Suprapubic skin (tissue), 4 donors: ENCODE results near the gene TRAIP.

Experiments used
- EP300 ChIP-seq: sonication (generic); formaldehyde crosslinking; IDR thresholded peaks from one replicate; pipeline ENCODE4 v1.6.1; 2017; ENCODE audit warnings: antibody characterized with exemption
- POLR2A ChIP-seq, 2 donors: fragments of 450-650 bp; IDR thresholded peaks; one replicate each; pipeline ENCODE4 v1.6.1; 2017; ENCODE audit warnings: antibody characterized with exemption in 2 of 2, mild to moderate bottlenecking in 2 of 2, moderate library complexity in 2 of 2
- POLR2AphosphoS5 ChIP-seq, 3 donors: sonication (generic); formaldehyde crosslinking; IDR thresholded peaks; one replicate each; pipeline ENCODE4 v1.6.1; 2017; ENCODE audit warnings: antibody characterized with exemption in 3 of 3
- TF ChIP-seq, protein P1 (sequence below), 2 donors: fragments of 200-600 bp in 1 of 2; fragments of 450-650 bp in 1 of 2; sonication (generic) in 1 of 2; IDR thresholded peaks; one replicate each; pipeline ENCODE4 v1.5.1; 2016 to 2019; ENCODE audit warnings: antibody characterized with exemption in 2 of 2, mild to moderate bottlenecking in 1 of 2, moderate library complexity in 1 of 2

DNA sequence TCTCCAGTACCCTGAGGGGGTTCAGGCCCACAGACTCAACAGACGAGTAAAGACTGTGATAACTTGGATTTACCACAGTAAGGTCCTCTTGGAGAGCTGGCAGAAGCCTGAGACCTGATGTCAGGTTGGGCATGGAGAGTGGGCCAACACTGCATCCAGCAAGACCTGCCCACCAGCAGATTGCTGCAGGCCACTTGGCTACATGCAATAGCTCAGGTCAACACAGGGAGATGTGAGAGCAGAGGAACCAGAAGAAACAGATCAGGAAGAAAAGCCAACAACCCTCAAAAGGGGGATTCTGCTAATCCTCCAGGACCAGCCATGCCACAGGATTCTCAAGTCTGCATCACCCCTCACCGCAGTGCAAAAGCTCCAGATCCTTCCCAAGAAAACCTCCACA lies 68.3 kb downstream of the TRAIP start:
- TF ChIP-seq POLR2AphosphoS5 (IDR thresholded peaks at IDR 0.05): no peak
- TF ChIP-seq, protein P1, sequence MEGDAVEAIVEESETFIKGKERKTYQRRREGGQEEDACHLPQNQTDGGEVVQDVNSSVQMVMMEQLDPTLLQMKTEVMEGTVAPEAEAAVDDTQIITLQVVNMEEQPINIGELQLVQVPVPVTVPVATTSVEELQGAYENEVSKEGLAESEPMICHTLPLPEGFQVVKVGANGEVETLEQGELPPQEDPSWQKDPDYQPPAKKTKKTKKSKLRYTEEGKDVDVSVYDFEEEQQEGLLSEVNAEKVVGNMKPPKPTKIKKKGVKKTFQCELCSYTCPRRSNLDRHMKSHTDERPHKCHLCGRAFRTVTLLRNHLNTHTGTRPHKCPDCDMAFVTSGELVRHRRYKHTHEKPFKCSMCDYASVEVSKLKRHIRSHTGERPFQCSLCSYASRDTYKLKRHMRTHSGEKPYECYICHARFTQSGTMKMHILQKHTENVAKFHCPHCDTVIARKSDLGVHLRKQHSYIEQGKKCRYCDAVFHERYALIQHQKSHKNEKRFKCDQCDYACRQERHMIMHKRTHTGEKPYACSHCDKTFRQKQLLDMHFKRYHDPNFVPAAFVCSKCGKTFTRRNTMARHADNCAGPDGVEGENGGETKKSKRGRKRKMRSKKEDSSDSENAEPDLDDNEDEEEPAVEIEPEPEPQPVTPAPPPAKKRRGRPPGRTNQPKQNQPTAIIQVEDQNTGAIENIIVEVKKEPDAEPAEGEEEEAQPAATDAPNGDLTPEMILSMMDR (IDR thresholded peaks at IDR 0.05): no peak
- TF ChIP-seq POLR2A (IDR thresholded peaks at IDR 0.05): no peak
- no peak for TF ChIP-seq EP300
